H9 (cell line): ENCODE measurements around the gene SCARB2. TPM values are rescaled to one million over a fixed set of nuclear protein-coding genes. Genes with fewer than 3 reads are reported as not detected.

Experiments used
- DNase-seq: peaks from one replicate; pipeline ENCODE4 v3.0.0-alpha.2; 2017
- H2AFZ ChIP-seq: one replicate; pipeline ENCODE4 v1.6.1; 2013; ENCODE audit warnings: mild to moderate bottlenecking, low read length, control low read depth, moderate library complexity
- H2AK5ac ChIP-seq: 2 replicates; pipeline ENCODE4 v1.6.1; 2013; ENCODE audit warnings: low read length, control low read depth, mixed read lengths; ENCODE audit not compliant: insufficient read length
- H2BK120ac ChIP-seq: one replicate; pipeline ENCODE4 v1.6.1; 2013; ENCODE audit warnings: low read depth, mild to moderate bottlenecking, low read length, control low read depth, inconsistent platforms; ENCODE audit not compliant: poor library complexity, severe bottlenecking
- H2BK12ac ChIP-seq: 2 replicates; pipeline ENCODE4 v1.6.1; 2013; ENCODE audit warnings: low read length, control low read depth, mixed read lengths, low read depth; ENCODE audit not compliant: insufficient read length
- H2BK15ac ChIP-seq: 2 replicates; pipeline ENCODE4 v1.6.1; 2013; ENCODE audit warnings: low read depth, low read length, control low read depth
- H2BK20ac ChIP-seq: one replicate; pipeline ENCODE4 v1.6.1; 2013; ENCODE audit warnings: low read depth, mild to moderate bottlenecking, low read length, control low read depth, inconsistent platforms; ENCODE audit not compliant: poor library complexity, severe bottlenecking
- H2BK5ac ChIP-seq: 2 replicates; pipeline ENCODE4 v1.6.1; 2013; ENCODE audit warnings: low read length, control low read depth, mixed read lengths; ENCODE audit not compliant: insufficient read length
- H3K14ac ChIP-seq: 2 replicates; pipeline ENCODE4 v1.6.1; 2013; ENCODE audit warnings: low read length, control low read depth; ENCODE audit not compliant: insufficient read depth
- H3K18ac ChIP-seq: 2 replicates; pipeline ENCODE4 v1.6.1; 2013; ENCODE audit warnings: low read depth, mild to moderate bottlenecking, mixed read lengths, low read length, control low read depth; ENCODE audit not compliant: insufficient read length
- H3K23ac ChIP-seq: 2 replicates; pipeline ENCODE4 v1.6.1; 2013; ENCODE audit warnings: low read length, control low read depth, mixed read lengths, low read depth; ENCODE audit not compliant: insufficient read length
- H3K23me2 ChIP-seq: 2 replicates; pipeline ENCODE4 v1.6.1; 2013; ENCODE audit warnings: low read depth, mild to moderate bottlenecking, mixed read lengths, low read length, control low read depth; ENCODE audit not compliant: insufficient read length, poor library complexity, severe bottlenecking
- H3K27ac ChIP-seq: 2 replicates; pipeline ENCODE4 v1.5.1; 2013; ENCODE audit warnings: low read length, control low read depth, mixed read lengths, low read depth; ENCODE audit not compliant: insufficient read length
- H3K27me3 ChIP-seq: 2 replicates; pipeline ENCODE4 v1.6.1; 2013; ENCODE audit warnings: low read length, control low read depth, inconsistent platforms; ENCODE audit not compliant: insufficient read depth
- H3K4ac ChIP-seq: 2 replicates; pipeline ENCODE4 v1.6.1; 2013; ENCODE audit warnings: low read depth, mild to moderate bottlenecking, control low read depth, inconsistent platforms, low read length, moderate library complexity
- H3K4me1 ChIP-seq: 2 replicates; pipeline ENCODE4 v1.6.1; 2013; ENCODE audit warnings: low read length, control low read depth, inconsistent platforms; ENCODE audit not compliant: insufficient read depth
- H3K4me2 ChIP-seq: 2 replicates; pipeline ENCODE4 v1.6.1; 2013; ENCODE audit warnings: low read length, control low read depth, mixed read lengths; ENCODE audit not compliant: insufficient read length, insufficient read depth
- H3K56ac ChIP-seq: 2 replicates; pipeline ENCODE4 v1.6.1; 2013; ENCODE audit warnings: low read depth, mild to moderate bottlenecking, mixed read lengths, low read length, control low read depth; ENCODE audit not compliant: insufficient read length
- H3K79me1 ChIP-seq: 2 replicates; pipeline ENCODE4 v1.6.1; 2013; ENCODE audit warnings: low read depth, mild to moderate bottlenecking, moderate library complexity, low read length, control low read depth, inconsistent platforms; ENCODE audit not compliant: insufficient read depth, poor library complexity, severe bottlenecking
- H3K79me2 ChIP-seq: 2 replicates; pipeline ENCODE4 v1.6.1; 2013; ENCODE audit warnings: low read length, control low read depth, inconsistent platforms; ENCODE audit not compliant: insufficient read depth
- H3K9ac ChIP-seq: 2 replicates; pipeline ENCODE4 v1.6.1; 2013; ENCODE audit warnings: low read length, control low read depth, mixed read lengths; ENCODE audit not compliant: insufficient read length; ENCODE audit errors: extremely low read depth
- H3K9me3 ChIP-seq: one replicate; pipeline ENCODE4 v1.6.1; 2013; ENCODE audit warnings: low read depth, low read length, inconsistent platforms; ENCODE audit not compliant: control insufficient read depth
- H3T11ph ChIP-seq: one replicate; pipeline ENCODE4 v1.6.1; 2013; ENCODE audit warnings: mild to moderate bottlenecking, low read length, control low read depth, inconsistent platforms
- H4K20me1 ChIP-seq: one replicate; pipeline ENCODE4 v1.6.1; 2013; ENCODE audit not compliant: control insufficient read depth, insufficient read length, insufficient read depth
- H4K5ac ChIP-seq: 2 replicates; pipeline ENCODE4 v1.6.1; 2013; ENCODE audit warnings: low read depth, mild to moderate bottlenecking, mixed read lengths, low read length, control low read depth; ENCODE audit not compliant: insufficient read length
- H4K8ac ChIP-seq: replicated peaks from 2 replicates; pipeline ENCODE4 v1.6.1; 2013; ENCODE audit warnings: low read length, control low read depth, mixed read lengths, low read depth; ENCODE audit not compliant: insufficient read length
- H4K91ac ChIP-seq: 2 replicates; pipeline ENCODE4 v1.6.1; 2013; ENCODE audit warnings: low read depth, mild to moderate bottlenecking, moderate library complexity, mixed read lengths, low read length, control low read depth; ENCODE audit not compliant: insufficient read length
- H3K27ac Mint-ChIP-seq, 3 experiments: 2 replicates in 2 of 3; 3 replicates in 1 of 3; pipeline ENCODE4 v1.8.0; 2020 to 2021; ENCODE audit warnings: mixed read lengths in 3 of 3, mild to moderate bottlenecking in 1 of 3, moderate library complexity in 1 of 3
- H3K27me3 Mint-ChIP-seq: 2 replicates; pipeline ENCODE4 v1.8.0; 2021; ENCODE audit warnings: low read depth, mild to moderate bottlenecking, moderate library complexity, mixed read lengths
- H3K36me3 Mint-ChIP-seq, 3 experiments: 2 replicates in 2 of 3; 3 replicates in 1 of 3; pipeline ENCODE4 v1.8.0; 2020 to 2021; ENCODE audit warnings: low read depth in 3 of 3, mixed read lengths in 3 of 3; ENCODE audit not compliant: insufficient read depth in 1 of 3
- H3K4me1 Mint-ChIP-seq, 2 experiments: 2 replicates each; pipeline ENCODE4 v1.8.0; 2020; ENCODE audit warnings: mixed read lengths in 2 of 2
- H3K4me3 Mint-ChIP-seq, 2 experiments: 2 replicates in 1 of 2; 3 replicates in 1 of 2; pipeline ENCODE4 v1.8.0; 2020 to 2021; ENCODE audit warnings: mild to moderate bottlenecking in 2 of 2, mixed read lengths in 2 of 2, moderate library complexity in 1 of 2
- H3K9me3 Mint-ChIP-seq, 2 experiments: 2 replicates in 1 of 2; 3 replicates in 1 of 2; pipeline ENCODE4 v1.8.0; 2020; ENCODE audit warnings: mild to moderate bottlenecking in 2 of 2, mixed read lengths in 2 of 2, moderate library complexity in 1 of 2
- WGBS: extraction: QIAGEN DNeasy Blood & Tissue Kit; methylation state at CpG from one replicate; pipeline ENCODE4 v1.1.7; 2013; ENCODE audit warnings: missing lambda C conversion rate, low lambda C conversion rate, mixed read lengths; ENCODE audit not compliant: insufficient read length; ENCODE audit errors: extremely low coverage; 5-methylcytosine and 5-hydroxymethylcytosine counted together
- total RNA-seq: library from RNA; stranded (reverse); gene quantifications from 2 replicates; pipeline ENCODE4 v1.2.1, GENCODE V29; 2021
- TF ChIP-seq, protein P1 (sequence below): fragments of 200-600 bp; sonication (generic); conservative IDR thresholded peaks from 3 replicates; pipeline ENCODE4 v1.8.0; 2021; ENCODE audit warnings: antibody characterized with exemption, mild to moderate bottlenecking

The SCARB2 gene
- total RNA-seq, 1 experiment from 2014 or later: 36.4 TPM

- Histone ChIP-seq H3K9ac (no peak overlapping the region), H3K27me3 (no peaks in the 10 kb centered on the region), H3K79me1 (no peaks in the 10 kb centered on the region), H3K4me2 (no peak overlapping the region), H3K14ac (no peak overlapping the region), H3K56ac (no peak overlapping the region), H3K79me2 (no peaks in the 10 kb centered on the region), H2BK15ac (no peak overlapping the region), H3K4me1 (no peaks in the 10 kb centered on the region), H3K23ac (no peak overlapping the region), H3K18ac (no peak overlapping the region), H2AK5ac (no peak overlapping the region), H2BK20ac (no peak overlapping the region), H4K20me1 (no peaks in the 10 kb centered on the region), H4K8ac (no peak overlapping the region), H4K91ac (no peak overlapping the region), H3K27ac (no peak overlapping the region), H3K9me3 (no peaks in the 10 kb centered on the region), H2BK120ac (no peak overlapping the region), H3K4ac (no peak overlapping the region), H3K23me2 (no peaks in the 10 kb centered on the region), H4K5ac (no peak overlapping the region), H2BK5ac (no peak overlapping the region), H3T11ph (no peak overlapping the region), H2AFZ (no peak overlapping the region), H2BK12ac (no peak overlapping the region)
- no CpG with 5 or more reads among the region's 4 CpGs for WGBS
- Mint-ChIP-seq H3K9me3 (no peaks in the 10 kb centered on the region), H3K4me3 (no peak overlapping the region), H3K27me3 (no peaks in the 10 kb centered on the region), H3K27ac (no peak overlapping the region), H3K4me1 (no peaks in the 10 kb centered on the region), H3K36me3 (peaks cover 50 to 90% (median 85%) of the 10 kb centered on the region in 3 experiments)
- DNase-seq: no peak
- TF ChIP-seq, protein P1, sequence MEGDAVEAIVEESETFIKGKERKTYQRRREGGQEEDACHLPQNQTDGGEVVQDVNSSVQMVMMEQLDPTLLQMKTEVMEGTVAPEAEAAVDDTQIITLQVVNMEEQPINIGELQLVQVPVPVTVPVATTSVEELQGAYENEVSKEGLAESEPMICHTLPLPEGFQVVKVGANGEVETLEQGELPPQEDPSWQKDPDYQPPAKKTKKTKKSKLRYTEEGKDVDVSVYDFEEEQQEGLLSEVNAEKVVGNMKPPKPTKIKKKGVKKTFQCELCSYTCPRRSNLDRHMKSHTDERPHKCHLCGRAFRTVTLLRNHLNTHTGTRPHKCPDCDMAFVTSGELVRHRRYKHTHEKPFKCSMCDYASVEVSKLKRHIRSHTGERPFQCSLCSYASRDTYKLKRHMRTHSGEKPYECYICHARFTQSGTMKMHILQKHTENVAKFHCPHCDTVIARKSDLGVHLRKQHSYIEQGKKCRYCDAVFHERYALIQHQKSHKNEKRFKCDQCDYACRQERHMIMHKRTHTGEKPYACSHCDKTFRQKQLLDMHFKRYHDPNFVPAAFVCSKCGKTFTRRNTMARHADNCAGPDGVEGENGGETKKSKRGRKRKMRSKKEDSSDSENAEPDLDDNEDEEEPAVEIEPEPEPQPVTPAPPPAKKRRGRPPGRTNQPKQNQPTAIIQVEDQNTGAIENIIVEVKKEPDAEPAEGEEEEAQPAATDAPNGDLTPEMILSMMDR: no peak
Observed at GRCh38 chr4:76120199-76120598, 93.4 kb downstream of the SCARB2 start.
